Ramos (cell line): ENCODE results near the gene PPIL1.
"Not testable (repeated sequence)": the region's sequence is repeated elsewhere in the genome, so short reads cannot be mapped to it uniquely, and the experiment has no call there.

Experiments
- in situ Hi-C: fragments of 300-500 bp; cut with MboI; formaldehyde crosslinking; loops from one replicate; pipeline ENCODE4 v1.14.3; 2022; ENCODE audit warnings: low sequenced_read_pairs; ENCODE audit not compliant: unreplicated experiment

PPIL1 gene

GRCh38 chr6:36821581-36822335 lies 52.8 kb downstream of the PPIL1 start:
- in situ Hi-C loops, result no loop called here

GRCh38 chr6:36820700-36821580 lies 53.7 kb downstream of the PPIL1 start:
- in situ Hi-C loops, result no loop called here

- in situ Hi-C loops, result no loop called here
These were observed 55.8 kb downstream of the PPIL1 start for GRCh38 chr6:36818756-36819155.

GRCh38 chr6:36817847-36818246 lies 56.8 kb downstream of the PPIL1 start:
- in situ Hi-C loops, result no loop called here

DNA sequence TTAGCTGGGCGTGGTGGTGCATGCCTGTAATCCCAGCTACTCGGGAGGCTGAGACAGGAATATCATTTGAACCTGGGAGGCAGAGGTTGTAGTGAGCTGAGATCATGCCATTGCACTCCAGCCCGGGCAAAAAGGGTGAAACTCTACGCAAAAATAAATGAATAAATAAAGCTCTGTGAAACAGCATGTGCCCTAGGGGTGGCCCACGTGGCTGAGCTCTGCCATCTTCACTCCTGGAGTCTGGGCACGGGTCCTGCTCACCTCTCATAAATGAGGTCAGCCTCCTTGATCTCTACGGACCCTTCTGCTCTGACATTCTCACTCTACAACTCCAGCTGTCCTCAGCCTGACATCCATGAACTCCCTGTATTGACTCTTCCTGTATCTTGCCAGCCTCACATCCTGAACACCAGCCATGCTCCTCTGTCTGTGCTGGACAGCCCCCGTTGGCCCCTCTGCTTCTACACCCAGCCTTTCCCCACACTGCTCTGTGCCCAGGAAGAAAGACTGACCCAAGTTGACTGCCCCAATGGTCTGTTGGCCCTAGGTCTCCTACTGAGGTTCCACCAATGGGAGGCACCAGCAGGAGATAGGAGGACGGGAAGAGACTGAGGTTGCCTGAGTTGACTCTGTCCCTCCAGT lies 57.3 kb downstream of the PPIL1 start:
- in situ Hi-C loops, result no loop called here

- in situ Hi-C loops, result no loop called here
These were observed 58.5 kb downstream of the PPIL1 start for GRCh38 chr6:36815962-36816735.

DNA sequence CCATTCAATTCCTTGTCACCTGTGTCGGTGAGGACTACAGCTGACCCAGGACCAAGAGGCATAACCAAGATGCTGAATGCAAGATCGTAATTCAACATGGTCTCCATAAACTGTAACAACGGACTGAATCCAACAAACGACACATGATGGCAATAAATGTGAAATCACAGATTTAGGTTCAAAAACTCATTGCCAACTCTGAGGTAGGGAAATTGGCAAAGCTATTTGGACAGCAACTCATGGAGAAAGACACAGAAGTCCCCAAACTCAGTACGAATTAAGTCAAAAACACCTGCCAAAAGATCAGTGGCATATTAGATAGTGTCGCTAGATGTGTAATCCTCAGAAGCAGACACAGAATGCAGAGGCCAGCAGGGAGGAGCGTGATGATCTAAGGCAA lies 60.4 kb downstream of the PPIL1 start:
- in situ Hi-C loops, result no loop called here

- in situ Hi-C loops, result no loop called here
These were observed 61.1 kb downstream of the PPIL1 start for GRCh38 chr6:36813526-36813925.

- in situ Hi-C loops, result not testable (repeated sequence)
These were observed 61.6 kb downstream of the PPIL1 start for GRCh38 chr6:36813047-36813446.

DNA sequence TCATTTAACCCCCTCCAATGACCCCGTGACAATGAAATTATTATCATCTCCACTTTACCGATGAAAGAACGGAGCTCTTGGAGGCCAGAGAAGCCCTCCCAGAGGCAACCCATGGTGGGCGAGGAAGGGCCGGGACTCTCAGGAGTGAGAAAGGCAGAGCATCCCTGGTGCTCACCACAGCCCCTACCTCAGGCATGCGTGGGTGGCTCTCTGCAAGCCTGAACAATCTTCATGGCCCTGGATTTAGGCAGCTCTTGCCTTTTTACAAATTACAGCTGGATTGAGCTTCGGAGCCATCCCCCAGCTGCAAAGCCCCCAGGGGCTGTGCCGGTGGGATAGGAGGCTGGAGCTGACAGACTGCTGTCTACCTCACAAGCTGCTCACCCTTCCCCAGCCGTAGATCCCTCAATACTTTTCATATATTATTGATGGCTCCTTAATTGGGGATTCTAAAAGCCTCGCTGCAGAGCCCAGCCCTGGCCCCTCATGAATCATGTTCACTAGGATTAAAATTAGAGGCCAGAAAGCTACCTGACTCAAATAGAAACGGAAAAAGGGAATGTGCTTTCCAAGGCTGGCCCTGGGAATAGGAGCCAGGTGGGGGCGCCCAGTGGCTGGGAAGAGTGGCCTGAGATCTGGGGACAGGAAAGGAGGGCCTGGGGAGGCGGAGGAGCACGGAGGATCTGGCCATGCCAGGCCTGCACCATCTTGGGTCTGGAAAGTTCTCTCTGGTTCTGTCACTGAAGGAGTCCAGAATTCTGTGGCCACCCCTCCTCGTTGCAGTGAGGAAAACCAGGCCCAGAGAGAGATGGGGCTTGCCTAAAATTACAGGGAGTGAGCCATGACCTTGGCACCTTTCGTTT lies 64.4 kb downstream of the PPIL1 start:
- in situ Hi-C loops, result no loop called here

GRCh38 chr6:36809156-36809555 lies 65.4 kb downstream of the PPIL1 start:
- in situ Hi-C loops, result no loop called here

GRCh38 chr6:36808634-36809033 lies 66.0 kb downstream of the PPIL1 start:
- in situ Hi-C loops, result no loop called here

GRCh38 chr6:36807750-36808149 lies 66.9 kb downstream of the PPIL1 start:
- in situ Hi-C loops, result no loop called here

DNA sequence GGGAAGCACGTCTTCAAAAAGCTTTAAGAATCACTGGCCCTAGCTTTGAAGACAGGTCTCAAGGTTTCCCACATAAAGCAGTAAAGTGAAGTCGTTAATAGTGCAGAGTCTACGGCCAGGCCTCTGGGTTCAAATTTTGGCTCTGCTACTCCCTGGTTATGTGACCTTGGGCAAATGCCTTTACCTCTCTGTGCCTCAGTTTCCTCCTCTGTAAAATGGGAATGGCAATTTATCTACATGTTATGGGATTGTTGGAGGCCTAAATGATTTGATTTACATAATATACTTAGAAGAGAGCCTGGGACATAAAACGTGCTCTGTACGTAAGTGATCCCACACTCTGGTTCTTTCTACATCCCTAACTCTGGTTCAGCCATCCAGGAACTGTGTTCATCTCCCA lies 67.5 kb downstream of the PPIL1 start:
- in situ Hi-C loops, result no loop called here

DNA sequence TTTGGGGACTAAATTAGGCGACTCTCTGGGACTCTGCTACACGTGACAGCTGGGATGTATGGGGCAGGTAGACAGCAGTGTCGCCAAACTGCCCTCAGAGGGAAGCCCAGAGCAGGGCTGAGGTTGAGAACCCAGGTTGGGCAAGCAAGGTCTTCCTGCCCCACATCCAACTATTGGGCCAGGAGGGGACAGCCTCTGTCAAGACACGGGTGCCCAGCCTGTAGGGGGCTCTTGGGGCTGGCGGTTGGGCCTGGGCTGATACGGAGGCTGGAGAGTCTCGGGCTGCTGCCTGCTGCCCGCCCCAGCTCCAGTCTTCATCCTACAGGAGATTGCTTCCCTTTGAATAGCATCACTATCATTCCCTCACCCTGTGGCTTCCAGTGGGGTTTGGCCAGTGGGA lies 68.7 kb downstream of the PPIL1 start:
- in situ Hi-C loops, result no loop called here

DNA sequence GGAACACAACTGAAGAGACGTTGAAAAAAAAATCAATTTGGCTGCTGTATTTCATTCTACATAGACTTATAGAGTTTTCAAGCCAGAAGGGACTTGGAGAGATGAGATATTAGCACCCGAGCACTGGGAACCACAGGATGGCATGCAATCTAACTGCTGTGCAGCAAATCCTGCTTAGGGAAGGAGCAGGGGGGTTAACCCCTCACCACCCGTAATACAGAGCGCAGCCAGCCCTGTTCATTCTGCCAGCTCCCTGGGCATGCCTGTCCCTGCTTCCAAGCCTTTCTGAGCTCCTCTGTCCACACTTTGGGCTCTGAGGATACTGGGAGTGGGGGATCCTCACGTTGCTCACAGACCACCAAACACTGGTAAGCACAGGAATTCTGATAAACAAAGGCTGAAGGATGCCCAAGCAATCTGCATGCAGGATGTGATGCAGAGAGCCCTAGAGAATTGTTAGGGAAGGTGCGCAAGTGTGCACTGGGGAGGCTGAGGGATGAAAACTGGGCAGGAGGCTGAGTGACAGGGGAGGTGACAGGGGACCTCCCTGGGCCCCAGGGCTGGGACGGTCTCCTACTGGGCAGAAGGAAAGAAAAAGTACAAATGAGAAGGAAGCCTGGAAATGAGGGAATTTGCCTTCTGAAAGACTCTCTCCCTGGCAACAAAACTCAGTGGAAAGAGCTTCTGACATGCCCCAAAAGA lies 69.4 kb downstream of the PPIL1 start:
- in situ Hi-C loops, result no loop called here
